ENCODE data around the gene FRMPD4.

FRMPD4 gene

DNA sequence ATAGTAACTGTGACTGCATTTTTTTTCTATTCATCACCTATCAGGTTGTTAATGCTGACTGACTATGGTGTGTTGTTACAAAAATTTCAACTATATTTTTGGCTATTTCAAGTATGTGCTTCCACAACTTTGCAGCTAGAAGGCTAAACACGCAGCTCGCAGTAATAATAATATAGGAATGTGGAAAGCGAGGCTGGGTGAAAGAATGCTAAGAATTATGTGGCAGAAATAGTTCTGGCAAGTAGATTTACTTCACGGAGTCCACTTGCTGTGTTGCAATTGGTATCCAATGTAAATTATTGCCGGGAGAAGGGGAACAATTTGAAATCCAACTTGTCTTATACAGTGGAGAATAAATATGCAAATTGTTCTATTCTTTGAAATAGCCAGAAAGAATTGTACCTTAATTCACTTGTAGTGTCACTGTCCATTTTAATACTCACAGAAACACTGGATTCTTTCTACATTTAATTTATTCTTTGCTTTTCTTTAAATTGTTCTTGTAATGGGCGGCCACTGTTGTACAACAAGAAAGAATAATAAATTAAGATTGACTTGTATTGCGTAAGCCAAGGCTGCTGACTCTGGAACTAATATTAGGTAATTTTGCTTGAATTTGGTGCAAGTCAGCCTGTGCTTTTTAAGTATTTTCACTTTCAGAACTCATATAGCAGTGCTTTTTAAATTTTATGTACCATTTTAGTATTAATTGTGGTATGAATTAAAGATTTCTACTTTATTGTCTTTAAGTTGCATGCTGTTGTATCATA lies 154.9 kb downstream of the FRMPD4 start:
- H4K20me1 ChIP-seq (ENCODE audit: insufficient read depth, low read length), result no peaks in the 10 kb centered on the region
- H3K9me3 ChIP-seq (ENCODE audit: low read length), result no peaks in the 10 kb centered on the region
- H3F3A ChIP-seq (ENCODE audit: insufficient read depth, low read length), result no peaks in the 10 kb centered on the region
- H3K9ac ChIP-seq (ENCODE audit: low read length), result no peak overlapping the region
- no peak overlapping the region for H3K4me3 ChIP-seq (ENCODE audit: low read depth, low read length, poor library complexity, severe bottlenecking)
- H2AFZ ChIP-seq (ENCODE audit: low read length), result no peak overlapping the region
- no peaks in the 10 kb centered on the region for H3K79me2 ChIP-seq (ENCODE audit: insufficient read depth, low read length)
- TF ChIP-seq, protein P1, sequence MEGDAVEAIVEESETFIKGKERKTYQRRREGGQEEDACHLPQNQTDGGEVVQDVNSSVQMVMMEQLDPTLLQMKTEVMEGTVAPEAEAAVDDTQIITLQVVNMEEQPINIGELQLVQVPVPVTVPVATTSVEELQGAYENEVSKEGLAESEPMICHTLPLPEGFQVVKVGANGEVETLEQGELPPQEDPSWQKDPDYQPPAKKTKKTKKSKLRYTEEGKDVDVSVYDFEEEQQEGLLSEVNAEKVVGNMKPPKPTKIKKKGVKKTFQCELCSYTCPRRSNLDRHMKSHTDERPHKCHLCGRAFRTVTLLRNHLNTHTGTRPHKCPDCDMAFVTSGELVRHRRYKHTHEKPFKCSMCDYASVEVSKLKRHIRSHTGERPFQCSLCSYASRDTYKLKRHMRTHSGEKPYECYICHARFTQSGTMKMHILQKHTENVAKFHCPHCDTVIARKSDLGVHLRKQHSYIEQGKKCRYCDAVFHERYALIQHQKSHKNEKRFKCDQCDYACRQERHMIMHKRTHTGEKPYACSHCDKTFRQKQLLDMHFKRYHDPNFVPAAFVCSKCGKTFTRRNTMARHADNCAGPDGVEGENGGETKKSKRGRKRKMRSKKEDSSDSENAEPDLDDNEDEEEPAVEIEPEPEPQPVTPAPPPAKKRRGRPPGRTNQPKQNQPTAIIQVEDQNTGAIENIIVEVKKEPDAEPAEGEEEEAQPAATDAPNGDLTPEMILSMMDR (IDR thresholded peaks at IDR 0.05; ENCODE audit: low read length), result no peak
- no peaks in the 10 kb centered on the region for H3K4me1 ChIP-seq (ENCODE audit: insufficient read depth, low read length, severe bottlenecking)
- H3K9me2 ChIP-seq (ENCODE audit: low read depth, low read length), result no peaks in the 10 kb centered on the region
- no peaks in the 10 kb centered on the region for H3K36me3 ChIP-seq (ENCODE audit: insufficient read depth, low read length)
- H3K4me2 ChIP-seq (ENCODE audit: low read length), result no peak overlapping the region
- no peak overlapping the region for H3K27ac ChIP-seq (ENCODE audit: low read depth, low read length, poor library complexity, severe bottlenecking)
- H3K27me3 ChIP-seq (ENCODE audit: insufficient read depth, low read length), result no peaks in the 10 kb centered on the region

DNA sequence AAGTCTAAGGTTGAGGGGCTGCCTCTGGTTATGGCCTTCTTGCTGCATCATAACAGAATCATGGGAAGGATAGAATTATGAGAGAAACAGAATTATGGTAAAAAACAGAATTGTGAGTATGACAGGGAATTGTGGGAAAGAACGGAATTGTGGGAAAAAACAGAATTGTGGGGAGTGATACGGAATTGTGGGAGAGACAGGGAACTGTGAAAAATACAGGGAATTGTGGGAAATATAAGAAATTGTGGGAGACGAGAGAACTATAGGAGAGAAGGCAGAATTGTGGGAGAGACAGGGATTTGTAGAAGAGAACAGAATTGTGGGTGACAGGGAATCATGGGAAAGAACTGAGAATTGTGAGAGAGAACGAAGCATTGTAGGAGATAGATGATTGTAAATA lies 159.1 kb downstream of the FRMPD4 start:
- Histone ChIP-seq H4K20me1 (ENCODE audit: insufficient read depth, low read length) (no peaks in the 10 kb centered on the region), H3K79me2 (ENCODE audit: insufficient read depth, low read length) (no peaks in the 10 kb centered on the region), H2AFZ (ENCODE audit: low read length) (no peak overlapping the region), H3K4me1 (ENCODE audit: insufficient read depth, low read length, severe bottlenecking) (no peaks in the 10 kb centered on the region), H3K4me2 (ENCODE audit: low read length) (no peak overlapping the region), H3K9me2 (ENCODE audit: low read depth, low read length) (no peaks in the 10 kb centered on the region), H3K9ac (ENCODE audit: low read length) (no peak overlapping the region), H3K9me3 (ENCODE audit: low read length) (no peaks in the 10 kb centered on the region), H3K27me3 (ENCODE audit: insufficient read depth, low read length) (no peaks in the 10 kb centered on the region), H3F3A (ENCODE audit: insufficient read depth, low read length) (no peaks in the 10 kb centered on the region), H3K36me3 (ENCODE audit: insufficient read depth, low read length) (no peaks in the 10 kb centered on the region), H3K27ac (ENCODE audit: low read depth, low read length, poor library complexity, severe bottlenecking) (no peak overlapping the region), H3K4me3 (ENCODE audit: low read depth, low read length, poor library complexity, severe bottlenecking) (no peak overlapping the region)
- TF ChIP-seq EZH2 (IDR thresholded peaks at IDR 0.05; ENCODE audit: borderline replicate concordance, low read length), result no peak

DNA sequence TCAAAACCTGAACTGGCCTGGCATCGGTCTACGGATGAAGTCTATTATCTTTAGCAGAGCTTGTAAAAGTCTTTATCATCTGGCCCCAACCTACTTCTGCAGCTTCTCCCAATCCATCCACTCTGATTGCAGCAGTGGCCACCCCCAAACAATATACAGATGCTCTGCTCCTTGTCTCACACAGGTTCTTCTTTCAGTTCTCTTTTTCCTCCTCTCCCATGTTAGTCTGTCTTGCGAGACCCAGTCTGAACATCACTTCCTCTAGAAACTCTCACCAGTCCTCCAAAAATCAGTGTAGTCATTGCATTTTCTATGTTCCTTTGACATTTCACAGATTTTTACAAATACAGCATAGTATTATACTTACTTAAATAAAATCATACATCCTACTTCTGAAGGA lies 163.0 kb downstream of the FRMPD4 start:
- Histone ChIP-seq H2AFZ (ENCODE audit: low read length) (no peak overlapping the region), H3K36me3 (ENCODE audit: insufficient read depth, low read length) (no peaks in the 10 kb centered on the region), H3K27me3 (ENCODE audit: insufficient read depth, low read length) (no peaks in the 10 kb centered on the region), H3F3A (ENCODE audit: insufficient read depth, low read length) (no peaks in the 10 kb centered on the region), H3K4me3 (ENCODE audit: low read depth, low read length, poor library complexity, severe bottlenecking) (no peak overlapping the region), H3K27ac (ENCODE audit: low read depth, low read length, poor library complexity, severe bottlenecking) (no peak overlapping the region), H3K9ac (ENCODE audit: low read length) (no peak overlapping the region), H3K9me3 (ENCODE audit: low read length) (no peaks in the 10 kb centered on the region), H4K20me1 (ENCODE audit: insufficient read depth, low read length) (no peaks in the 10 kb centered on the region), H3K4me1 (ENCODE audit: insufficient read depth, low read length, severe bottlenecking) (no peaks in the 10 kb centered on the region), H3K79me2 (ENCODE audit: insufficient read depth, low read length) (no peaks in the 10 kb centered on the region), H3K9me2 (ENCODE audit: low read depth, low read length) (no peaks in the 10 kb centered on the region), H3K4me2 (ENCODE audit: low read length) (no peak overlapping the region)
- no peak for TF ChIP-seq EZH2 (IDR thresholded peaks at IDR 0.05; ENCODE audit: borderline replicate concordance, low read length)
- TF ChIP-seq, protein P1 (IDR thresholded peaks at IDR 0.05; ENCODE audit: low read length), result no peak

DNA sequence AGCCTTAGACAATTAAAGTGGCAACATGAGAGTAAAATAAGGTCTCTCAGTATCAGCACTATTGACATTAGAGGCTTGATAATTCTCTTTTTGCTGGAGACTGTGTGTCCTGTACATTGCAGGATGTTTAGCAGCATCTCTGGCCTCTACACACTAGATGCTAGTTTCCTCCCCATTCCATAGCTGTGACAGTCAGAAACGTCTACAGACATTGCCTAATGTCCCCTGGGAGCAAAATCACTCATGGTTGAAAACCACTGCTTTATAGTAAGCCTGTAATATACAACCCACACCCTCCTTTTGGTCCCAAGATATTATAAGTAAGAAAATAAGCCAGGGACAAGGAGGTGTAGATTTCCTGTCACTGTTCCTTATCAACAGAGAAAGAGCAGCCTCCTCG lies 166.0 kb downstream of the FRMPD4 start:
- Histone ChIP-seq H3K9ac (ENCODE audit: low read length) (no peak overlapping the region), H3F3A (ENCODE audit: insufficient read depth, low read length) (no peaks in the 10 kb centered on the region), H4K20me1 (ENCODE audit: insufficient read depth, low read length) (no peaks in the 10 kb centered on the region), H3K9me2 (ENCODE audit: low read depth, low read length) (no peaks in the 10 kb centered on the region), H3K27ac (ENCODE audit: low read depth, low read length, poor library complexity, severe bottlenecking) (no peak overlapping the region), H3K9me3 (ENCODE audit: low read length) (no peaks in the 10 kb centered on the region), H3K79me2 (ENCODE audit: insufficient read depth, low read length) (no peaks in the 10 kb centered on the region), H3K4me1 (ENCODE audit: insufficient read depth, low read length, severe bottlenecking) (no peaks in the 10 kb centered on the region), H3K36me3 (ENCODE audit: insufficient read depth, low read length) (no peaks in the 10 kb centered on the region), H2AFZ (ENCODE audit: low read length) (no peak overlapping the region), H3K27me3 (ENCODE audit: insufficient read depth, low read length) (no peaks in the 10 kb centered on the region), H3K4me3 (ENCODE audit: low read depth, low read length, poor library complexity, severe bottlenecking) (no peak overlapping the region), H3K4me2 (ENCODE audit: low read length) (no peak overlapping the region)
- TF ChIP-seq, protein P1 (IDR thresholded peaks at IDR 0.05; ENCODE audit: low read length), result no peak
- no peak for TF ChIP-seq EZH2 (IDR thresholded peaks at IDR 0.05; ENCODE audit: borderline replicate concordance, low read length)
